Effector memory CD8-positive, alpha-beta T cell (primary cell): ENCODE results near the gene GLYR1.
A peak's percentile ranks its signal among the peaks of the same experiment; 100 is the strongest.

Source experiments
- ATAC-seq: fragments of 150-1000 bp; cut with Tn5 transposase; replicated peaks from 2 replicates; pipeline ENCODE4 v1.10.0; 2021; ENCODE audit warnings: mild to moderate bottlenecking, moderate library complexity
- DNase-seq, 3 experiments: peaks; one replicate each; pipeline ENCODE4 v3.0.0; 2021
- H3K27ac Mint-ChIP-seq, 2 donors: one replicate each; pipeline ENCODE4 v1.8.0; 2022; ENCODE audit warnings: mild to moderate bottlenecking in 2 of 2, mixed read lengths in 2 of 2, moderate library complexity in 2 of 2
- H3K27me3 Mint-ChIP-seq, 2 donors: one replicate each; pipeline ENCODE4 v1.8.0; 2022; ENCODE audit warnings: mixed read lengths in 2 of 2
- H3K36me3 Mint-ChIP-seq: one replicate; pipeline ENCODE4 v1.8.0; 2022; ENCODE audit warnings: mild to moderate bottlenecking, moderate library complexity, mixed read lengths; ENCODE audit not compliant: insufficient read depth
- H3K4me1 Mint-ChIP-seq, 2 donors: one replicate each; pipeline ENCODE4 v1.8.0; 2022; ENCODE audit warnings: low read depth in 2 of 2, mixed read lengths in 2 of 2
- H3K4me3 Mint-ChIP-seq, 2 donors: one replicate each; pipeline ENCODE4 v1.8.0; 2022; ENCODE audit warnings: mild to moderate bottlenecking in 2 of 2, mixed read lengths in 2 of 2, moderate library complexity in 2 of 2
- H3K9me3 Mint-ChIP-seq, 2 donors: one replicate each; pipeline ENCODE4 v1.8.0; 2022; ENCODE audit warnings: mixed read lengths in 2 of 2

Gene GLYR1

GRCh38 chr16:4828567-4829321 is 18.3 kb downstream of the GLYR1 start:
- peaks cover 86% of the 10 kb centered on the region for H3K36me3 Mint-ChIP-seq
- no peak for DNase-seq
- H3K9me3 Mint-ChIP-seq: no peaks in the 10 kb centered on the region
- H3K4me3 Mint-ChIP-seq: no peak overlapping the region
- peaks cover 3 to 6% of the 10 kb centered on the region in 2 donors for H3K4me1 Mint-ChIP-seq
- H3K27ac Mint-ChIP-seq: no peak overlapping the region
- ATAC-seq: no peak
- H3K27me3 Mint-ChIP-seq: no peaks in the 10 kb centered on the region

GRCh38 chr16:4826980-4827379 is 20.1 kb downstream of the GLYR1 start:
- H3K9me3 Mint-ChIP-seq: no peaks in the 10 kb centered on the region
- peaks cover 3 to 6% of the 10 kb centered on the region in 2 donors for H3K4me1 Mint-ChIP-seq
- H3K4me3 Mint-ChIP-seq: no peak overlapping the region
- peaks cover 92% of the 10 kb centered on the region for H3K36me3 Mint-ChIP-seq
- H3K27me3 Mint-ChIP-seq: no peaks in the 10 kb centered on the region
- ATAC-seq: no peak
- no peak for DNase-seq
- no peak overlapping the region for H3K27ac Mint-ChIP-seq

- Mint-ChIP-seq H3K27me3 (no peaks in the 10 kb centered on the region), H3K9me3 (no peaks in the 10 kb centered on the region), H3K36me3 (peaks cover 89% of the 10 kb centered on the region), H3K4me3 (no peak overlapping the region), H3K27ac (no peak overlapping the region), H3K4me1 (peaks cover 3 to 6% of the 10 kb centered on the region in 2 donors)
- ATAC-seq (no peak), DNase-seq (no peak)
Measured at GRCh38 chr16:4826526-4826925, 20.6 kb downstream of the GLYR1 start.

- no peak for DNase-seq
- Mint-ChIP-seq H3K4me1 (peaks cover 3 to 6% of the 10 kb centered on the region in 2 donors), H3K27me3 (no peaks in the 10 kb centered on the region), H3K9me3 (no peaks in the 10 kb centered on the region), H3K4me3 (no peak overlapping the region), H3K27ac (peak overlapping the region in 1 of 2 donors; percentile 18), H3K36me3 (peaks cover 86% of the 10 kb centered on the region)
- ATAC-seq: no peak
Measured at GRCh38 chr16:4825196-4825595, 21.9 kb downstream of the GLYR1 start.

- Mint-ChIP-seq H3K4me3 (no peak overlapping the region), H3K9me3 (no peaks in the 10 kb centered on the region), H3K36me3 (peaks cover 74% of the 10 kb centered on the region), H3K4me1 (peaks cover 3 to 9% of the 10 kb centered on the region in 2 donors), H3K27ac (peak overlapping the region in 1 of 2 donors; percentile 31), H3K27me3 (no peaks in the 10 kb centered on the region)
- DNase-seq: no peak
- ATAC-seq: no peak
Measured at GRCh38 chr16:4820652-4821051, 26.4 kb downstream of the GLYR1 start.

- DNase-seq (no peak), ATAC-seq (no peak)
- H3K27me3 Mint-ChIP-seq: no peaks in the 10 kb centered on the region
- no peaks in the 10 kb centered on the region for H3K9me3 Mint-ChIP-seq
- peaks cover 78% of the 10 kb centered on the region for H3K36me3 Mint-ChIP-seq
- H3K27ac Mint-ChIP-seq: no peak overlapping the region
- H3K4me3 Mint-ChIP-seq: no peak overlapping the region
- peaks cover 0 to 3% of the 10 kb centered on the region in 2 donors for H3K4me1 Mint-ChIP-seq
Measured at GRCh38 chr16:4814542-4815173, 32.4 kb downstream of the GLYR1 start.

- no peak for DNase-seq
- H3K4me3 Mint-ChIP-seq: no peak overlapping the region
- H3K27me3 Mint-ChIP-seq: no peaks in the 10 kb centered on the region
- peaks cover 0 to 3% of the 10 kb centered on the region in 2 donors for H3K4me1 Mint-ChIP-seq
- no peaks in the 10 kb centered on the region for H3K9me3 Mint-ChIP-seq
- ATAC-seq: no peak
- peaks cover 84% of the 10 kb centered on the region for H3K36me3 Mint-ChIP-seq
- no peak overlapping the region for H3K27ac Mint-ChIP-seq
Measured at GRCh38 chr16:4814046-4814445, 33.0 kb downstream of the GLYR1 start.

- ATAC-seq: no peak
- Mint-ChIP-seq H3K36me3 (peaks cover 84% of the 10 kb centered on the region), H3K27ac (no peak overlapping the region)
Measured at GRCh38 chr16:4813251-4814003, 33.7 kb downstream of the GLYR1 start.

GRCh38 chr16:4811773-4812172 is 35.3 kb downstream of the GLYR1 start:
- no peaks in the 10 kb centered on the region for H3K9me3 Mint-ChIP-seq
- H3K4me3 Mint-ChIP-seq: no peak overlapping the region
- H3K4me1 Mint-ChIP-seq: peaks cover 0 to 3% of the 10 kb centered on the region in 2 donors
- peak overlapping the region in 1 of 2 donors; percentile 67 for H3K27ac Mint-ChIP-seq
- peaks cover 84% of the 10 kb centered on the region for H3K36me3 Mint-ChIP-seq
- no peak for ATAC-seq
- no peak for DNase-seq
- H3K27me3 Mint-ChIP-seq: no peaks in the 10 kb centered on the region

More at GRCh38 chr16:4813251-4814003, 33.7 kb downstream of the GLYR1 start:
- no peak overlapping the region for H3K4me3 Mint-ChIP-seq
- no peaks in the 10 kb centered on the region for H3K9me3 Mint-ChIP-seq
- DNase-seq: no peak
- H3K27me3 Mint-ChIP-seq: no peaks in the 10 kb centered on the region
- H3K4me1 Mint-ChIP-seq: peaks cover 0 to 3% of the 10 kb centered on the region in 2 donors

- Mint-ChIP-seq H3K27me3 (no peaks in the 10 kb centered on the region), H3K4me3 (no peak overlapping the region)
- no peak for ATAC-seq
Measured at GRCh38 chr16:4811242-4811641, 35.8 kb downstream of the GLYR1 start.

GRCh38 chr16:4806280-4806679 is 40.8 kb downstream of the GLYR1 start:
- Mint-ChIP-seq H3K4me1 (peaks cover 4 to 6% of the 10 kb centered on the region in 2 donors), H3K36me3 (peaks cover 65% of the 10 kb centered on the region), H3K4me3 (no peak overlapping the region), H3K27ac (no peak overlapping the region), H3K9me3 (no peaks in the 10 kb centered on the region), H3K27me3 (no peaks in the 10 kb centered on the region)
- ATAC-seq (no peak), DNase-seq (no peak)

More at GRCh38 chr16:4811242-4811641, 35.8 kb downstream of the GLYR1 start:
- peaks cover 0 to 3% of the 10 kb centered on the region in 2 donors for H3K4me1 Mint-ChIP-seq
- H3K27ac Mint-ChIP-seq: no peak overlapping the region
- peaks cover 81% of the 10 kb centered on the region for H3K36me3 Mint-ChIP-seq
- no peaks in the 10 kb centered on the region for H3K9me3 Mint-ChIP-seq
- no peak for DNase-seq

GRCh38 chr16:4805231-4805630 is 41.9 kb downstream of the GLYR1 start:
- Mint-ChIP-seq H3K4me3 (no peak overlapping the region), H3K27me3 (no peaks in the 10 kb centered on the region), H3K36me3 (peaks cover 55% of the 10 kb centered on the region), H3K27ac (peak overlapping the region in 1 of 2 donors; percentile 32), H3K4me1 (peaks cover 4 to 10% of the 10 kb centered on the region in 2 donors), H3K9me3 (no peaks in the 10 kb centered on the region)
- no peak for ATAC-seq
- DNase-seq: no peak

- H3K4me3 Mint-ChIP-seq: peak overlapping the region in 1 of 2 donors; percentile 79
- H3K9me3 Mint-ChIP-seq: no peaks in the 10 kb centered on the region
Measured at GRCh38 chr16:4803898-4804762, 43.0 kb downstream of the GLYR1 start.

More at GRCh38 chr16:4803898-4804762, 43.0 kb downstream of the GLYR1 start:
- ATAC-seq: no peak
- DNase-seq: no peak
- Mint-ChIP-seq H3K27ac (peak overlapping the region in 1 of 2 donors; percentile 51), H3K27me3 (no peaks in the 10 kb centered on the region), H3K4me1 (peaks cover 4 to 11% of the 10 kb centered on the region in 2 donors), H3K36me3 (peaks cover 44% of the 10 kb centered on the region)
